Activated CD4-positive, alpha-beta T cell treated with anti-CD3 and anti-CD28 coated beads for 36 hours (primary cell): ENCODE measurements around the gene TTLL10. TPM values are rescaled to one million over a fixed set of nuclear protein-coding genes. Genes with fewer than 3 reads are reported as not detected.

Source experiments
- ATAC-seq: fragments of 200-7000 bp; cut with Tn5 transposase; one replicate; pipeline ENCODE4 v1.10.0; 2021; ENCODE audit warnings: mild to moderate bottlenecking, moderate library complexity
- CTCF ChIA-PET: fragments of 350-600 bp; sonication (Branson Sonifier 250); formaldehyde crosslinking; loops from one replicate; lab custom pipeline; 2021; ENCODE audit warnings: antibody characterized with exemption; lab: Charles Lee
- POLR2A ChIA-PET: fragments of 350-600 bp; sonication (Branson Sonifier 250); formaldehyde crosslinking; loops from one replicate; lab custom pipeline; 2021; ENCODE audit warnings: antibody characterized with exemption, inconsistent platforms; lab: Charles Lee
- DNase-seq: peaks from one replicate; pipeline ENCODE4 v3.0.0-alpha.2; 2020
- H3K27ac Mint-ChIP-seq: one replicate; pipeline ENCODE4 v1.8.0; 2021; ENCODE audit warnings: mixed read lengths
- H3K27me3 Mint-ChIP-seq: one replicate; pipeline ENCODE4 v1.8.0; 2021; ENCODE audit warnings: mixed read lengths
- H3K36me3 Mint-ChIP-seq: one replicate; pipeline ENCODE4 v1.8.0; 2021; ENCODE audit warnings: low read depth, mixed read lengths
- H3K4me1 Mint-ChIP-seq: one replicate; pipeline ENCODE4 v1.8.0; 2021; ENCODE audit warnings: mixed read lengths
- H3K4me3 Mint-ChIP-seq: one replicate; pipeline ENCODE4 v1.8.0; 2021; ENCODE audit warnings: mild to moderate bottlenecking, moderate library complexity, mixed read lengths
- H3K9me3 Mint-ChIP-seq: one replicate; pipeline ENCODE4 v1.8.0; 2021; ENCODE audit warnings: low read depth, mixed read lengths
- intact Hi-C, 2 experiments: fragments of 100-400 bp; cut with DNase I in 1 of 2; cut with micrococcal nuclease in 1 of 2; formaldehyde crosslinking; loops; one replicate each; pipeline versions ENCODE4 v1.14.2 to v1.15.1; 2022 to 2024; cut with DNase I, micrococcal nuclease
- total RNA-seq, 2 experiments: library from RNA; stranded (reverse); gene quantifications; one replicate each; pipeline ENCODE4 v1.2.3, GENCODE V29; 2021

TTLL10 gene, protein sequence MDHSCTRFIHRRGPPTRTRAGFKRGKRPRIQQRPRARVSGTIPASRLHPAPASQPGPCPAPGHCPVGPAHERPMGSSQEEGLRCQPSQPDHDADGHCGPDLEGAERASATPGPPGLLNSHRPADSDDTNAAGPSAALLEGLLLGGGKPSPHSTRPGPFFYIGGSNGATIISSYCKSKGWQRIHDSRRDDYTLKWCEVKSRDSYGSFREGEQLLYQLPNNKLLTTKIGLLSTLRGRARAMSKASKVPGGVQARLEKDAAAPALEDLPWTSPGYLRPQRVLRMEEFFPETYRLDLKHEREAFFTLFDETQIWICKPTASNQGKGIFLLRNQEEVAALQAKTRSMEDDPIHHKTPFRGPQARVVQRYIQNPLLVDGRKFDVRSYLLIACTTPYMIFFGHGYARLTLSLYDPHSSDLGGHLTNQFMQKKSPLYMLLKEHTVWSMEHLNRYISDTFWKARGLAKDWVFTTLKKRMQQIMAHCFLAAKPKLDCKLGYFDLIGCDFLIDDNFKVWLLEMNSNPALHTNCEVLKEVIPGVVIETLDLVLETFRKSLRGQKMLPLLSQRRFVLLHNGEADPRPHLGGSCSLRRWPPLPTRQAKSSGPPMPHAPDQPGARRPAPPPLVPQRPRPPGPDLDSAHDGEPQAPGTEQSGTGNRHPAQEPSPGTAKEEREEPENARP
- not detected for total RNA-seq

- no peaks in the 10 kb centered on the region for H3K36me3 Mint-ChIP-seq
Observed at GRCh38 chr1:1173793-1174415, at the start of gene TTLL10. Gene TTLL10 (plus strand): TSS chr1:1173880. CDS start chr1:1179216, 5,336 bp downstream.

GRCh38 chr1:1124508-1124785 is 49.2 kb upstream of the TTLL10 start:
- POLR2A ChIA-PET, result no interaction called here
- Mint-ChIP-seq H3K9me3 (peaks cover 8% of the 10 kb centered on the region), H3K4me3 (no peak overlapping the region), H3K27me3 (no peaks in the 10 kb centered on the region), H3K27ac (no peak overlapping the region), H3K36me3 (no peaks in the 10 kb centered on the region), H3K4me1 (no peaks in the 10 kb centered on the region)
- ATAC-seq, result no peak
- no peak for DNase-seq
- intact Hi-C loops, result loop anchor here in 1 of 2 experiments (5.0 kb wide), 3 partner anchors 128 to 168 kb away; no protein-coding TSS in a partner anchor
- CTCF ChIA-PET, result interaction anchor here (0.7 to 1.5 kb wide), 2 partner anchors 127 to 182 kb away, joined by 3 read pairs; no protein-coding TSS in a partner anchor

More at GRCh38 chr1:1173793-1174415, at the start of gene TTLL10:
- peak; percentile 60 for ATAC-seq
- Mint-ChIP-seq H3K4me3 (no peak within 1 kb of the TSS), H3K27ac (no peak within 1 kb of the TSS), H3K9me3 (no peaks in the 10 kb centered on the region), H3K27me3 (peaks cover 8% of the 10 kb centered on the region), H3K4me1 (peaks cover 22% of the 10 kb centered on the region)
- intact Hi-C loops, result no loop called here
- POLR2A ChIA-PET, result interaction anchor here (0.5 to 0.6 kb wide), 2 partner anchors 14 to 16 kb away, joined by 3 to 6 read pairs; no protein-coding TSS in a partner anchor
- CTCF ChIA-PET, result interaction anchor here (0.7 kb wide), 1 partner anchor 603 kb away, joined by 4 read pairs; no protein-coding TSS in a partner anchor
- peak; percentile 65 for DNase-seq

DNA sequence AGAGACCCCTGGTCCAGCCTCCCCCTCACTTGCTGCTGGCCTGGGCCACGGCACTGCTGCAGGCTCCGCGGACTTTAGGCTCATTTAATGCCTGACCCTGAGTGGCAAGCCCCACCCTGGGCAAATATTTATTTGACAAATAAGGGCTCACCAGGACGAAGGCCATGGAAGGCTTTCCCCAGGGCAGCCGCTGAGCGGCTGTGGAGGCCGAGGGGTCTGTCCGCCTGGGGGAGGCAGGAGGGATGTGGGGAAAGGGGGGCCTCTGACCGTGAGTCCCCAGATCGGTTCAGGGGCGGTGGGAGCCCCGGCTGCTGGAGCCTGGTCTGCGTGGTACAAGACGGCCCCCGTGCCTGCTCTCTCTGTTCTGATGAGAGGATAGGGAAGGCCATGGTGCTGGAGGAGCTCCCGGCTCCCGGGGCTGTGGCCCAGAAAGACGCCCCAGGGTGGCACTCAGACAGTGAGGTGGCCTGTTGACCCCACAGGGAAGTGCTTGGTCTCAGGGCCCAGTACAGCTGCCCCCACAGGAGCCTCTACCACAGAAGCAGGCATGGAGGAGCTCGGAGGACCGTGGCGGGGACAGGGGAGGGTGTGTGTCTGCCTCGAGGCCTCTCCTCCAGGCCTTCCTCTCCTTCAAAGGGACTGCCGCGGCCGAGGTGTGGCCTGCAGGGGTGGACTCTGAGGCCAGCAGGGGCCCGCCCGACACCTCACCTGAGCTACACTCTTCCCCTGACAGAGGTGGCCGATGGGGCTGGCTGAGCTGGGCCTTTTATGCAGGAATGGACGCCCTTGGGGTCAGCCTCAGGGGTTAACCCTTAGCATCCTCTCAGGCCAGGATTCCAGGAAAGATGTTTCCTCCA is 48.7 kb upstream of the TTLL10 start:
- peaks cover 8% of the 10 kb centered on the region for H3K9me3 Mint-ChIP-seq
- H3K4me3 Mint-ChIP-seq, result no peak overlapping the region
- no peak overlapping the region for H3K27ac Mint-ChIP-seq
- ChIA-PET POLR2A (no interaction called here), CTCF (interaction anchor here (0.6 to 1.5 kb wide), 3 partner anchors 12 to 183 kb away, joined by 3 read pairs; no protein-coding TSS in a partner anchor)
- intact Hi-C loops, result loop anchor here in 1 of 2 experiments (5.0 kb wide), 3 partner anchors 127 to 167 kb away; no protein-coding TSS in a partner anchor
- H3K4me1 Mint-ChIP-seq, result no peaks in the 10 kb centered on the region
- H3K36me3 Mint-ChIP-seq, result no peaks in the 10 kb centered on the region
- DNase-seq (no peak), ATAC-seq (no peak)
- H3K27me3 Mint-ChIP-seq, result no peaks in the 10 kb centered on the region

DNA sequence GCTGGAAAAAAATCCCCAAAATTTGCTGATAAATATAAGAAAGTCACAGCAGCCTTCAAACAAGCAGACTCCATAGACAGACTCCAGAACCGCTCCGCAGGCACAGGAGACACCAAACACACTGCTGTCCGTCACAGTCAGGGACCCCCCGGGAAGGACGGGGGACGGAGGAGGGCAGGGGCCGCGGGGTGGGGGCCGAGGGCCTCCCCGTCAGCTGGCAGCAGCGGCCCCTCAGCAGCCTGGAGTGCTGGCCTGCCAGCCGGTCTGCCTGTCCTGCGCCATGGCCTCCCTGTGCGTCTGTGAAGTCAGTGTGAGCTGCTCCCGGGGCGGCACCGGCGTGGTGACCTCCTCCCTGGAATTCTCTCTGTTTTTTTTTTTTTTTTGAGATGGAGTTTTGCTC is 47.7 kb upstream of the TTLL10 start:
- H3K4me3 Mint-ChIP-seq, result no peak overlapping the region
- no peak overlapping the region for H3K27ac Mint-ChIP-seq
- ATAC-seq, result no peak
- intact Hi-C loops, result no loop called here
- POLR2A ChIA-PET, result no interaction called here
- peaks cover 8% of the 10 kb centered on the region for H3K9me3 Mint-ChIP-seq
- no peaks in the 10 kb centered on the region for H3K27me3 Mint-ChIP-seq
- DNase-seq, result no peak
- no peaks in the 10 kb centered on the region for H3K36me3 Mint-ChIP-seq
- CTCF ChIA-PET, result interaction anchor here (0.5 kb wide), 1 partner anchor 28 kb away, joined by 3 read pairs; no protein-coding TSS in a partner anchor
- no peaks in the 10 kb centered on the region for H3K4me1 Mint-ChIP-seq

GRCh38 chr1:1127551-1128451 is 45.9 kb upstream of the TTLL10 start:
- intact Hi-C loops, result no loop called here
- no peak overlapping the region for H3K27ac Mint-ChIP-seq
- no peak for DNase-seq
- no peak overlapping the region for H3K4me3 Mint-ChIP-seq
- H3K36me3 Mint-ChIP-seq, result no peaks in the 10 kb centered on the region
- POLR2A ChIA-PET, result no interaction called here
- ATAC-seq, result no peak
- CTCF ChIA-PET, result interaction anchor here (0.7 to 1.1 kb wide), 2 partner anchors 10 to 123 kb away, joined by 3 to 4 read pairs; no protein-coding TSS in a partner anchor
- H3K27me3 Mint-ChIP-seq, result no peaks in the 10 kb centered on the region
- peaks cover 8% of the 10 kb centered on the region for H3K9me3 Mint-ChIP-seq
- H3K4me1 Mint-ChIP-seq, result no peaks in the 10 kb centered on the region

GRCh38 chr1:1128454-1129139 is 45.1 kb upstream of the TTLL10 start:
- CTCF ChIA-PET, result interaction anchor here (0.7 kb wide), 1 partner anchor 122 kb away, joined by 4 read pairs; no protein-coding TSS in a partner anchor

GRCh38 chr1:1129381-1129821 is 44.3 kb upstream of the TTLL10 start:
- no peak overlapping the region for H3K4me3 Mint-ChIP-seq
- no peaks in the 10 kb centered on the region for H3K36me3 Mint-ChIP-seq
- no peak overlapping the region for H3K27ac Mint-ChIP-seq
- ChIA-PET CTCF (interaction anchor here (1.0 kb wide), 1 partner anchor 9 kb away, joined by 3 read pairs; no protein-coding TSS in a partner anchor), POLR2A (no interaction called here)
- H3K9me3 Mint-ChIP-seq, result no peaks in the 10 kb centered on the region
- no peaks in the 10 kb centered on the region for H3K27me3 Mint-ChIP-seq
- H3K4me1 Mint-ChIP-seq, result no peaks in the 10 kb centered on the region
- DNase-seq (no peak), ATAC-seq (no peak)
- intact Hi-C loops, result no loop called here

More at GRCh38 chr1:1128454-1129139, 45.1 kb upstream of the TTLL10 start:
- POLR2A ChIA-PET, result no interaction called here
- Mint-ChIP-seq H3K4me3 (no peak overlapping the region), H3K36me3 (no peaks in the 10 kb centered on the region), H3K27ac (no peak overlapping the region), H3K9me3 (peaks cover 5% of the 10 kb centered on the region), H3K4me1 (no peaks in the 10 kb centered on the region), H3K27me3 (no peaks in the 10 kb centered on the region)
- DNase-seq (no peak), ATAC-seq (no peak)
- intact Hi-C loops, result no loop called here

- Mint-ChIP-seq H3K4me1 (no peaks in the 10 kb centered on the region), H3K27me3 (no peaks in the 10 kb centered on the region), H3K4me3 (no peak overlapping the region), H3K9me3 (no peaks in the 10 kb centered on the region), H3K36me3 (no peaks in the 10 kb centered on the region), H3K27ac (no peak overlapping the region)
- ChIA-PET POLR2A (no interaction called here), CTCF (interaction anchor here (1.0 kb wide), 1 partner anchor 10 kb away, joined by 3 read pairs; no protein-coding TSS in a partner anchor)
- intact Hi-C loops, result no loop called here
- DNase-seq (no peak), ATAC-seq (no peak)
Observed at GRCh38 chr1:1130206-1131120, 43.2 kb upstream of the TTLL10 start.
